Body of pancreas (tissue), 4 donors: ENCODE results near the gene ADGRA3. TPM values are rescaled to one million over a fixed set of nuclear protein-coding genes. Genes with fewer than 3 reads are reported as not detected.

ENCODE experiments used
- ATAC-seq: fragments of 150-250 bp; one replicate; pipeline ENCODE4 v1.9.1; 2016
- DNase-seq, 4 donors: peaks; one replicate each; pipeline ENCODE4 v3.0.0-alpha.2; 2019
- H3K27ac ChIP-seq, 4 donors: fragments of 200-600 bp; sonication (generic); 1 replicate in 3 of 4; 2 replicates in 1 of 4; pipeline versions ENCODE4 v1.5.1 to v1.6.1; 2016 to 2019; ENCODE audit warnings: mild to moderate bottlenecking in 1 of 4, mixed read lengths in 1 of 4, moderate library complexity in 1 of 4
- H3K27me3 ChIP-seq, 2 donors: fragments of 200-600 bp; sonication (generic); one replicate each; pipeline ENCODE4 v1.6.0; 2016; ENCODE audit warnings: mild to moderate bottlenecking in 1 of 2
- H3K36me3 ChIP-seq, 2 donors: fragments of 200-600 bp; sonication (generic); replicated peaks in 1 of 2; 2 replicates each; pipeline ENCODE4 v1.5.1; 2016; ENCODE audit warnings: low read depth in 2 of 2; ENCODE audit not compliant: insufficient read depth in 1 of 2
- H3K4me1 ChIP-seq: fragments of 200-600 bp; sonication (generic); one replicate; pipeline ENCODE4 v1.6.0; 2016
- H3K4me3 ChIP-seq, 2 donors: fragments of 200-600 bp; sonication (generic); 1 replicate in 1 of 2; 2 replicates in 1 of 2; pipeline ENCODE4 v1.5.1; 2016 to 2019
- H3K9me3 ChIP-seq, 3 donors: fragments of 200-600 bp; sonication (generic); 1 replicate in 2 of 3; 2 replicates in 1 of 3; pipeline ENCODE4 v1.5.1; 2016
- CTCF ChIP-seq, 7 experiments: fragments of 450-650 bp in 4 of 7; fragments of 200-600 bp in 3 of 7; sonication (generic) in 3 of 7; IDR thresholded peaks; one replicate each; pipeline ENCODE4 v1.5.1; 2016 to 2019; ENCODE audit warnings: antibody characterized with exemption in 7 of 7
- POLR2A ChIP-seq, 3 donors: fragments of 450-650 bp; IDR thresholded peaks; one replicate each; pipeline ENCODE4 v1.6.1; 2016; ENCODE audit warnings: antibody characterized with exemption in 3 of 3, mild to moderate bottlenecking in 2 of 3
- WGBS, 2 donors: methylation state at CpG; one replicate each; pipeline ENCODE4 v1.1.5; 2017; 5-methylcytosine and 5-hydroxymethylcytosine counted together
- intact Hi-C: fragments of 100-400 bp; cut with DNase I; formaldehyde crosslinking; loops from one replicate; pipeline ENCODE4 v1.15.1; 2023
- total RNA-seq, 2 donors: library from RNA; depleted of rRNA; stranded (reverse); fragments of >200 nt; gene quantifications; one replicate each; pipeline ENCODE4 v1.1.0, GENCODE V29; 2016

Gene ADGRA3
- total RNA-seq, 2 donors from 2014 or later: 29.3 to 45.9 TPM

- Histone ChIP-seq H3K36me3 (no peaks in the 10 kb centered on the region), H3K4me3 (no peak overlapping the region), H3K9me3 (no peaks in the 10 kb centered on the region), H3K27ac (no peak overlapping the region), H3K4me1 (no peaks in the 10 kb centered on the region), H3K27me3 (no peaks in the 10 kb centered on the region)
- DNase-seq (no peak), ATAC-seq (no peak)
- TF ChIP-seq CTCF (IDR thresholded peaks at IDR 0.05): no peak
- no peak for TF ChIP-seq POLR2A (IDR thresholded peaks at IDR 0.05)
- 0 to 78% methylated on average over 1 of the region's 1 CpG for WGBS, 2 donors
- intact Hi-C loops: no loop called here
Measured at GRCh38 chr4:22345055-22345454, 170.8 kb downstream of the ADGRA3 start.

- Histone ChIP-seq H3K36me3 (no peaks in the 10 kb centered on the region), H3K27ac (no peak overlapping the region), H3K4me3 (no peak overlapping the region), H3K27me3 (no peaks in the 10 kb centered on the region), H3K4me1 (no peaks in the 10 kb centered on the region), H3K9me3 (no peaks in the 10 kb centered on the region)
- TF ChIP-seq CTCF (IDR thresholded peaks at IDR 0.05) (no peak), POLR2A (IDR thresholded peaks at IDR 0.05) (no peak)
- DNase-seq (no peak), ATAC-seq (no peak)
- intact Hi-C loops: no loop called here
- WGBS, 2 donors: 87 to 89% methylated on average over 2 of the region's 2 CpGs
Measured at GRCh38 chr4:22343606-22344005, 172.3 kb downstream of the ADGRA3 start.

- DNase-seq: no peak
- no peak for ATAC-seq
- H3K4me3 ChIP-seq: no peak overlapping the region
- TF ChIP-seq POLR2A (IDR thresholded peaks at IDR 0.05) (no peak), CTCF (IDR thresholded peaks at IDR 0.05) (no peak)
- no peaks in the 10 kb centered on the region for H3K9me3 ChIP-seq
- H3K36me3 ChIP-seq: no peaks in the 10 kb centered on the region
- no peaks in the 10 kb centered on the region for H3K27me3 ChIP-seq
- no peak overlapping the region for H3K27ac ChIP-seq
- intact Hi-C loops: no loop called here
- 72 to 86% methylated on average over 5 of the region's 5 CpGs for WGBS, 2 donors
- no peaks in the 10 kb centered on the region for H3K4me1 ChIP-seq
Measured at GRCh38 chr4:22339491-22339890, 176.4 kb downstream of the ADGRA3 start.

- TF ChIP-seq POLR2A (IDR thresholded peaks at IDR 0.05) (no peak), CTCF (IDR thresholded peaks at IDR 0.05) (no peak)
- Histone ChIP-seq H3K36me3 (no peaks in the 10 kb centered on the region), H3K27ac (no peak overlapping the region), H3K27me3 (no peaks in the 10 kb centered on the region), H3K4me1 (no peaks in the 10 kb centered on the region), H3K9me3 (no peaks in the 10 kb centered on the region), H3K4me3 (no peak overlapping the region)
- DNase-seq: peak in 1 of 4 donors; percentile 38
- no peak for ATAC-seq
- WGBS, 2 donors: 91 to 92% methylated on average over 2 of the region's 2 CpGs
- intact Hi-C loops: no loop called here
Measured at GRCh38 chr4:22338796-22339195, 177.1 kb downstream of the ADGRA3 start.

Other genes with a start within 250 kb of the ADGRA3 start
- under 1 TPM in 1 of 2 donors, not detected in 1; 0.26 TPM for gene GBA3, start 176.9 kb upstream of the ADGRA3 start, total RNA-seq